Loucy (cell line): Measurements from ENCODE around the gene TIGD4.

Experiments used
- H2AFZ ChIP-seq: fragments of 200-600 bp; sonication (generic); 2 replicates; pipeline ENCODE4 v1.6.0; 2016; ENCODE audit warnings: antibody characterized with exemption, mild to moderate bottlenecking, low read length, moderate library complexity
- H3F3A ChIP-seq: fragments of 200-600 bp; 2 replicates; pipeline ENCODE4 v1.6.0; 2016; ENCODE audit warnings: antibody characterized with exemption, low read depth, mild to moderate bottlenecking
- H3K27me3 ChIP-seq: fragments of 200-600 bp; sonication (generic); 2 replicates; pipeline ENCODE4 v1.6.1; 2014; ENCODE audit warnings: low read length, mild to moderate bottlenecking; ENCODE audit not compliant: insufficient read depth, poor library complexity, severe bottlenecking
- H3K36me3 ChIP-seq: fragments of 200-600 bp; sonication (generic); 2 replicates; pipeline ENCODE4 v1.6.1; 2016; ENCODE audit warnings: low read length; ENCODE audit not compliant: insufficient read depth
- H3K4me1 ChIP-seq: fragments of 200-600 bp; sonication (generic); 2 replicates; pipeline ENCODE4 v1.5.1; 2014; ENCODE audit warnings: low read length, mild to moderate bottlenecking; ENCODE audit not compliant: insufficient read depth, poor library complexity, severe bottlenecking
- H3K4me2 ChIP-seq: fragments of 200-600 bp; sonication (generic); 2 replicates; pipeline ENCODE4 v1.6.0; 2014; ENCODE audit warnings: antibody characterized with exemption, low read length, low read depth, mild to moderate bottlenecking; ENCODE audit not compliant: poor library complexity, severe bottlenecking
- H3K4me3 ChIP-seq: fragments of 200-600 bp; sonication (generic); 2 replicates; pipeline ENCODE4 v1.5.1; 2014; ENCODE audit warnings: low read length, mild to moderate bottlenecking, mixed read lengths; ENCODE audit not compliant: poor library complexity, severe bottlenecking
- H3K79me2 ChIP-seq: fragments of 200-600 bp; sonication (generic); 2 replicates; pipeline ENCODE4 v1.6.1; 2014; ENCODE audit warnings: low read length; ENCODE audit not compliant: insufficient read depth
- H3K9ac ChIP-seq: fragments of 200-600 bp; sonication (generic); 2 replicates; pipeline ENCODE4 v1.6.0; 2014; ENCODE audit warnings: mild to moderate bottlenecking, low read depth, low read length, moderate library complexity; ENCODE audit not compliant: poor library complexity, severe bottlenecking
- H3K9me2 ChIP-seq: fragments of 200-600 bp; sonication (generic); replicated peaks from 2 replicates; pipeline ENCODE4 v1.6.1; 2016; ENCODE audit warnings: low read depth, low read length, mixed read lengths
- H3K9me3 ChIP-seq: fragments of 200-600 bp; sonication (generic); 2 replicates; pipeline ENCODE4 v1.6.1; 2014; ENCODE audit warnings: mild to moderate bottlenecking, antibody characterized with exemption, low read length, low read depth; ENCODE audit not compliant: insufficient read depth
- H4K20me1 ChIP-seq: fragments of 200-600 bp; sonication (generic); 2 replicates; pipeline ENCODE4 v1.6.0; 2014; ENCODE audit warnings: antibody characterized with exemption, low read length, mild to moderate bottlenecking; ENCODE audit not compliant: insufficient read depth, poor library complexity, severe bottlenecking
- EZH2phosphoT487 ChIP-seq: fragments of 200-600 bp; IDR thresholded peaks from 2 replicates; pipeline ENCODE4 v1.6.1; 2018; ENCODE audit warnings: antibody characterized with exemption, mild to moderate bottlenecking, moderate library complexity, borderline replicate concordance
- TF ChIP-seq, protein P1 (sequence below): fragments of 200-600 bp; sonication (generic); conservative IDR thresholded peaks from 2 replicates; pipeline ENCODE4 v1.5.1; 2014; ENCODE audit warnings: mild to moderate bottlenecking, antibody characterized with exemption, low read length

Gene TIGD4

DNA sequence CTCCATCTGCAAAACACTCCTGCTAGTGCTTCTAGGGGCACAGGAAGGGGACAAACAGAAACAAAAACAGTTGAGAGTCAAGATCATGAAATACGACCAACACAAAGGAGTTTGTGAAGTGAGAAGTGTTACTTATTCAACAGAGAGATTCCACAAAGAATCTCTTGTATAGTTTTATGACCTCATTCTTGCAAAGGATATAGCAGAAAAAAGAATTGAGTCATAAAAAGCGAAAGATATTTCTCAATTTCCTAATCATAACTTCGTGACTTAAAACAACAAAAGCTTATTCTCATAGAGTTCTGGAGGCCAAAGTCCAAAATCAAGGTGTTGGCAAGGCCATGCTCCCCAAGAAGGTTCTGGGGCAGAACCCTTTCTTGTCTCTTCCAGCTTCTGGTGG lies 40.7 kb downstream of the TIGD4 start:
- Histone ChIP-seq H2AFZ (0 out of 2 replicates have a peak overlapping the region, but pooled peaks have one; percentile 7), H3K4me2 (no peak overlapping the region), H4K20me1 (no peaks in the 10 kb centered on the region), H3K27me3 (no peaks in the 10 kb centered on the region), H3K79me2 (no peaks in the 10 kb centered on the region), H3K9me2 (no peaks in the 10 kb centered on the region), H3K9ac (no peak overlapping the region), H3K9me3 (no peaks in the 10 kb centered on the region), H3F3A (no peaks in the 10 kb centered on the region), H3K4me1 (no peaks in the 10 kb centered on the region), H3K4me3 (no peak overlapping the region), H3K36me3 (no peaks in the 10 kb centered on the region)
- no peak for TF ChIP-seq EZH2phosphoT487

DNA sequence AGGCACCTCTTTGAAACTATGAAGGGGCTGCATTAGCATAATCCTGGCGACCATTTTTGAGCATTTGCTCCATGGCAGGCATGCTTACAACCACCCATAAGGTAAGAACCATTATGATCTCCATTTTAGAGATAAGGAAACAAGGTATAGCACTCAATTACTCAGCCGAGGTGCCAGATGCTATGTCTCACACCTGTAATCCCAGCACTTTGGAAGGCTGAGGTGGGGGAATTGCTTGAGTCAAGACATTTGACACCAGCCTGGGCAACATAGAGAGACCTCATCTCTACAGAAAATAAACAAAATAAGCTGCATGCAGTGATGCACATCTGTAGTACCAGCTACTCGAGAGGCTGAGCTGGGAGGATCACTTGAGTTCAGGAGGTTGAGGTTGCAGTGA lies 43.6 kb downstream of the TIGD4 start:
- Histone ChIP-seq H3K4me3 (no peak overlapping the region), H2AFZ (peak overlapping the region; percentile 65), H3K9me2 (no peaks in the 10 kb centered on the region), H3K36me3 (no peaks in the 10 kb centered on the region), H3K9ac (no peak overlapping the region), H3K79me2 (no peaks in the 10 kb centered on the region), H3K4me2 (no peak overlapping the region), H4K20me1 (no peaks in the 10 kb centered on the region), H3K9me3 (no peaks in the 10 kb centered on the region), H3K27me3 (no peaks in the 10 kb centered on the region), H3F3A (no peaks in the 10 kb centered on the region), H3K4me1 (no peaks in the 10 kb centered on the region)
- TF ChIP-seq, protein P1, sequence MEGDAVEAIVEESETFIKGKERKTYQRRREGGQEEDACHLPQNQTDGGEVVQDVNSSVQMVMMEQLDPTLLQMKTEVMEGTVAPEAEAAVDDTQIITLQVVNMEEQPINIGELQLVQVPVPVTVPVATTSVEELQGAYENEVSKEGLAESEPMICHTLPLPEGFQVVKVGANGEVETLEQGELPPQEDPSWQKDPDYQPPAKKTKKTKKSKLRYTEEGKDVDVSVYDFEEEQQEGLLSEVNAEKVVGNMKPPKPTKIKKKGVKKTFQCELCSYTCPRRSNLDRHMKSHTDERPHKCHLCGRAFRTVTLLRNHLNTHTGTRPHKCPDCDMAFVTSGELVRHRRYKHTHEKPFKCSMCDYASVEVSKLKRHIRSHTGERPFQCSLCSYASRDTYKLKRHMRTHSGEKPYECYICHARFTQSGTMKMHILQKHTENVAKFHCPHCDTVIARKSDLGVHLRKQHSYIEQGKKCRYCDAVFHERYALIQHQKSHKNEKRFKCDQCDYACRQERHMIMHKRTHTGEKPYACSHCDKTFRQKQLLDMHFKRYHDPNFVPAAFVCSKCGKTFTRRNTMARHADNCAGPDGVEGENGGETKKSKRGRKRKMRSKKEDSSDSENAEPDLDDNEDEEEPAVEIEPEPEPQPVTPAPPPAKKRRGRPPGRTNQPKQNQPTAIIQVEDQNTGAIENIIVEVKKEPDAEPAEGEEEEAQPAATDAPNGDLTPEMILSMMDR: no peak
- TF ChIP-seq EZH2phosphoT487: no peak

DNA sequence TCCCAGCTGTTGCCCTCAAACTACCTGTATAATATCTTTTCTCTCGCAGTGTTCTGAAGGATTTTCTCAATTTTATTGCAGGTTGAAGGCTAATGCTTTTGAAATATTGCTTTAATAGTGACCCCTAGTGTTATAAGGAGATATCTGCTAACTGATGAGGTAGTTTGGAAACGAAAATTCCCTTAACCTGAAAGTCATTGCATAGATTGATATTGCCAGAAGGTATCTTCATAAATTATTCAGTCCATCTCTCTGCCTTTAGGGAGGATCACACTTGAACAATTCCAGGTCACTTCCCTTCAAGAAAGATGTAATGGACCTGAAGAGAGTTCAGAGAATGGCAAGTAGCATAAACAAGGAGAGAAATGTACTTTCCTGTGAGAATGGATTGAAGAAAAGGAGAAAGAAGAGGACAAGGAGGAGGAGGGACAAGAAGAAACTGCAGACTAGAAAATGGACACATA lies 44.1 kb downstream of the TIGD4 start:
- Histone ChIP-seq H3K4me3 (no peak overlapping the region), H4K20me1 (no peaks in the 10 kb centered on the region), H3K79me2 (no peaks in the 10 kb centered on the region), H3K36me3 (no peaks in the 10 kb centered on the region), H3K9ac (no peak overlapping the region), H3F3A (no peaks in the 10 kb centered on the region), H3K4me1 (no peaks in the 10 kb centered on the region), H3K27me3 (no peaks in the 10 kb centered on the region), H2AFZ (peak overlapping the region; percentile 65), H3K9me2 (no peaks in the 10 kb centered on the region), H3K9me3 (no peaks in the 10 kb centered on the region), H3K4me2 (no peak overlapping the region)
- TF ChIP-seq EZH2phosphoT487: no peak
- TF ChIP-seq, protein P1: peak; percentile 82

DNA sequence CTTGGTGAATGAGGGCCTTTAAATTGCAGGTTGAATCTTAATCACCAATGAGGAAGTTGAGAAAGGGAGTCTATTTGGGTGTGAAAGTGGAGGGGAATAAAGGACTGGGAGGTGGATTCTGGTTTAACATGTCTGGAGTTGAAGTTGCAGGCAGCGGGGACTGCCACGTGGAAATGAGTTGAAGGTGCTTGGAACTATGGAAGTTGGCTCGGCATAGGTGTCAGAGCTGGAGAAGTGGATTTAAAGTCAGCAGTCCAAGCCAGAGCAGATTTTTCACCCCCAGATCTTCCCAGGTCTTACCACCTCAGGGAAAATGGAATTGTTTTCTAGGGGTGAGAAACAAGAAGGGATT lies 44.9 kb downstream of the TIGD4 start:
- no peaks in the 10 kb centered on the region for H3K9me2 ChIP-seq
- no peaks in the 10 kb centered on the region for H4K20me1 ChIP-seq
- H3K9me3 ChIP-seq: no peaks in the 10 kb centered on the region
- TF ChIP-seq, protein P1: no peak
- no peak for TF ChIP-seq EZH2phosphoT487
- no peaks in the 10 kb centered on the region for H3K4me1 ChIP-seq
- H2AFZ ChIP-seq: no peak overlapping the region
- no peak overlapping the region for H3K4me2 ChIP-seq
- H3K27me3 ChIP-seq: no peaks in the 10 kb centered on the region
- H3K36me3 ChIP-seq: no peaks in the 10 kb centered on the region
- H3F3A ChIP-seq: no peaks in the 10 kb centered on the region
- no peak overlapping the region for H3K4me3 ChIP-seq
- H3K79me2 ChIP-seq: no peaks in the 10 kb centered on the region
- H3K9ac ChIP-seq: no peak overlapping the region
